22Rv1 (cell line): ENCODE data around the gene LAPTM5.

Experiments
- H3K27ac ChIP-seq: fragments of 450-650 bp; 2 replicates; pipeline ENCODE4 v1.5.1; 2017
- ZFX ChIP-seq: fragments of 450-650 bp; IDR thresholded peaks from 2 replicates; pipeline ENCODE4 v1.6.1; 2017; ENCODE audit warnings: antibody characterized with exemption, borderline replicate concordance
- TF ChIP-seq, protein P1 (sequence below): fragments of 450-650 bp; IDR thresholded peaks from 2 replicates; pipeline ENCODE4 v1.5.1; 2017; ENCODE audit warnings: mild to moderate bottlenecking

Gene LAPTM5

DNA sequence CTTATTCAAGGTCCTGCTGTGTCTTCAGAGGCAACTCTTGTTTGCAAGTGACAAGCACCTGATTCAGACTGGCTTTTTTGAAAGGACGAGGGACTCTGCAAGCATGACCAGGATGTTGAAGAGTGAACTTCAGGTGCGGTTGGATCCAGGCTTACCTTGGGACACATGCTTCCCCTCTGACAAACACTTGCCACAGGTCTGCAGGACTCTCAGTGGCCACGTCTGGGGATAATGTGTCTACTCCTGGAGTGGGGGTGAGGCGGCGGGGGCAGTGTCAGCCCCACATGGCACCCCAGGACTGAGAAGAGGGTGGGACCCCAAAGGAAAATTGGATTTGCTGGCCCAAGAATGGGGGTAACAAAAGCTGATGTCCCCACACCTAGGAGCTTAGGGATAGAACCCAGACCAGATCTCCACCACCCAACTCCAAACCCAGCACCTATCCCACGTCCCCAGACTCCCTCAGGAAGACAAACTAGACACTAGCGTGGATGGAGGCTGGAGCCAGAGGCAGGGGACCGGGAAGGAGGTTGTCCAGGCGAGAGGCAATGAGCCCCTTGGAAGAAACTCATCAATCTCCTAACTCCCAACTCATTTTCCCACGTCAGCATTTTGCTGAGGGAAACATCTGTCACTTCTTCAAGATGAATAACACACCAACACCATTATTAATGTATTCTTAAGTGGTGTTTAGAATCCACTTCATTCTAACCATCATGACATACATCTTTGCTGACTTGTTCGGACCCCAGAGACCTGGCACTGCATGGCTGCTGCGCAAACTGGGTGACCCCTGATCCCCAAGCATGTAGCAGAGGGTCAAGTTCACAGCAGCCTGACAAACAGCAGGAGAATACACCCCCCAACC lies 32.0 kb upstream of the LAPTM5 start:
- no peak for TF ChIP-seq ZFX
- TF ChIP-seq, protein P1, sequence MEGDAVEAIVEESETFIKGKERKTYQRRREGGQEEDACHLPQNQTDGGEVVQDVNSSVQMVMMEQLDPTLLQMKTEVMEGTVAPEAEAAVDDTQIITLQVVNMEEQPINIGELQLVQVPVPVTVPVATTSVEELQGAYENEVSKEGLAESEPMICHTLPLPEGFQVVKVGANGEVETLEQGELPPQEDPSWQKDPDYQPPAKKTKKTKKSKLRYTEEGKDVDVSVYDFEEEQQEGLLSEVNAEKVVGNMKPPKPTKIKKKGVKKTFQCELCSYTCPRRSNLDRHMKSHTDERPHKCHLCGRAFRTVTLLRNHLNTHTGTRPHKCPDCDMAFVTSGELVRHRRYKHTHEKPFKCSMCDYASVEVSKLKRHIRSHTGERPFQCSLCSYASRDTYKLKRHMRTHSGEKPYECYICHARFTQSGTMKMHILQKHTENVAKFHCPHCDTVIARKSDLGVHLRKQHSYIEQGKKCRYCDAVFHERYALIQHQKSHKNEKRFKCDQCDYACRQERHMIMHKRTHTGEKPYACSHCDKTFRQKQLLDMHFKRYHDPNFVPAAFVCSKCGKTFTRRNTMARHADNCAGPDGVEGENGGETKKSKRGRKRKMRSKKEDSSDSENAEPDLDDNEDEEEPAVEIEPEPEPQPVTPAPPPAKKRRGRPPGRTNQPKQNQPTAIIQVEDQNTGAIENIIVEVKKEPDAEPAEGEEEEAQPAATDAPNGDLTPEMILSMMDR: no peak
- no peak overlapping the region for H3K27ac ChIP-seq

DNA sequence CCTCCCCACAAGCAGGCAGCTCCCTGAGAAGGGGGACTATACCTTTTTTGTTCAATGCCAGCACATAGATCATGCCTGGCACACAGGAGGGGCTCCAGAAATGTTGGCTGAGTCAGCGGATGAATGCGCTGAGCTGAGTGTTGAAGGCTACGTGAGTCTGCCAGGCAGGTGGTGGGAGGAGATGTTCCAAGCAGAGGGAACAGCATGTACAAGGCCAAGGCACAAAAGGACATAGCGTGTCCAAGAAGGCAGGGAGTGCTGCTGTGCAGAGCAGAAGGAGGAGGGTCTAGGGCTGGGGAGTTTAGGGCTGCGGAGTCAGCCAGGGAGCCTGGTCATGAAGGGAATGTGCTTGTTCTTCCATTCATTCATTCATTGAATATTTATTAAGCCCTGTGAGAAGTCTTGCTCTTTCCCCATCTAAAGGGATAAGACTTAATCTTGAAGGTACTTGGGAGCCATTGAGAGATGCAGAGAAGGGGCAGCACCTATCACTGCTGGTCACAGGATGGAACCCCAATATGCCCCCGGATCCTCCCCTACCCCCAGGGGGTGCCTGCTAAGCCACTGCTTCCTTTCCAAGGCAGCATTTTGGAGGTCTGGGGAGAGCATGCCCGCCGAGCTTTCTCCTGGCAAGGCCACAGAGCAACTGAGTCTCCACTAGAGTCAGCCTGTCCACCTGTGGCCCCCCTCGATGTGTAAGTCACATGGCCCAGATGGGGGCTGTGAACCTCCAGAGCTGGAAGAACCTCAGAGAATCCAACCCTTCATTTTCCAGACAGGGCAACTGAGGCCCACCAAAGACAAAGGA lies 31.2 kb upstream of the LAPTM5 start:
- TF ChIP-seq ZFX: no peak
- TF ChIP-seq, protein P1: no peak
- no peak overlapping the region for H3K27ac ChIP-seq

DNA sequence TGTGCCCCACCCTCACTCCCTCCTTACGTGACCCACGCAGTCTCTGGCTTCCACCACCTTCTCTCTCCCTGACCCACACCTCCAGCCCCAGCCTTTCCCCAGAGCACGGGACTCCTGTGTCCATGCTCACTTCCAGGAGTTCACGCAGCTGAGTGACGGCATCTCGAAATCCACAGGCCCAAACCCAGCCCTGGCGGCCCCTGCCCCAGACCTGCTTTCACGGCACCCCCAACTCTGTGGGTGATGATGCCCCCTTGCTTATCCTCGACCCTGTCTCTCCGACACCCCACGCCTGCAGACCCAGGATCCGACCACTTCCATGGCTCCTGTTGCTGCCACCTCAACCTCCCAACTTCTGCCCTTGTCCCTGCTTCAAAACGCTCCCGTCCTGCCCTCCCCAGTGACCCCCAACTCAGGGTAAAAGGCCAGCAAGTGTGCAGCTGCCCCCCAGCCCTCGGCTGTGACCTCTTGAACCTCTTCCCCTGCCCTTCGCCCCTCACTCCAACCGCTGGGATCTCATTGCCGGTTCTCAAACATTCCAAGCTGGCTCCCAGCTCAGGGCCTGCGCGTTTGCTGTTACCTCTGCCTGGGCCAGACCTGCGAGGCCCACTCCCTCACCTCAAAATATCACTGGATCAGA lies 30.4 kb upstream of the LAPTM5 start:
- TF ChIP-seq, protein P1: no peak
- no peak for TF ChIP-seq ZFX
- no peak overlapping the region for H3K27ac ChIP-seq

DNA sequence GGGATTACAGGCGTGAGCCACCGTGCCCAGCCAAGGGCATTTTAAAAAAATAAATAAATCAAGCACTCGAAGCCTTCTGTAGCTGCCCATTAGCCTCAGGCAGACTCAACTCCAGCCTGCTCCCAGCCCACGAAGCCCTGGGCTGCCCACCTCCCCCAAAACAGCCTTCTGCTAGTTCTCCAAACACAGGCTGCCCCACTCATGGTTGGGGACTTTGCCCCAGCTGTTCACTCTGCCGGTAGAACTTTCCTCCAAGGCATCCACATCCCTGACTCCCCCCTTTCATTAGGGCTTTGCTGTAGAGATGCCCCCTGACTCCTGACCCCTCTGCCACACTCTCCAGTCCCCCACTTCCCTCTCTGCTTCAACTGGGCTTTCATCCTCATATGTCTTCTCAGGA lies 29.7 kb upstream of the LAPTM5 start:
- TF ChIP-seq ZFX: no peak
- TF ChIP-seq, protein P1: no peak
- no peak overlapping the region for H3K27ac ChIP-seq

DNA sequence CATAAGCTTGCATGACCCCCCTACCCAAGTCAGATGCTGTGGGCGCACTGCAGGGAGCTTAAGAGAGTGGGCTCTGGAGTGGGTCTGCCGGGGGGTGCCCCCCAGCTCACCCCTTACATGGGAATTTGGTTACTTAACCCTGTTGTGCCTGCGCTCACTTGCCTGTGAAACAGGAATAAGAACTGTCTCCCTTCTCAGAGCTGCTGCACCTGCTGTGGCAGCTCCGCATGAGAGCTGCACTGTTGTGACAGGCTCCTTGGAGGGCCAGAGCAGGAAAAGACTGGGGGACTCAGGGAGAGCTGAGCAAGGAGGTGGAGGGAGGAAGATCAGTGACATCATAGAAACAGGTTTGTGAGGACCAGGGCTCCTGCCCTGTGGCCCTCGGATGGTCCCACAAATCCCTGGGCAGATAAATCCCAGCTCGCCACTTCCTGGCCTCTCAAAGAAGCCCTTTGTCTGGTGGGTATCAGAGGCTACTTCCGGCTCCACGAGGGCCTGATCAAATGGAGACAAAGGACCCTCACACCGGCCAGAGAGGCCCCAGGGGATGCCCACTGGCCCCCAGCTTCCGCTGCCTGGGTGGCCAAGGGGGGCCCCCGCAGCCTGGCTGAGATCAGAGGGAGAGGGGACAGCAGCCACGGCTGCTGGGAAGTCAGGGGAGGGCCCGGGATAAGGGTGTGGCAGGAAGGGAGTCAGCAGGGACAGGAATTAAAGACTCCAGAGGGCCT lies 28.9 kb upstream of the LAPTM5 start:
- no peak for TF ChIP-seq ZFX
- TF ChIP-seq, protein P1: no peak
- H3K27ac ChIP-seq: no peak overlapping the region

GRCh38 chr1:30785714-30786113 lies 28.1 kb upstream of the LAPTM5 start:
- no peak overlapping the region for H3K27ac ChIP-seq
- TF ChIP-seq, protein P1: no peak
- no peak for TF ChIP-seq ZFX
